SK-N-SH (cell line): ENCODE data around the gene MEIS2. TPM values are rescaled to one million over a fixed set of nuclear protein-coding genes. Genes with fewer than 3 reads are reported as not detected.

ENCODE experiments used
- CTCF ChIA-PET: fragments of 300-600, 350-600 bp; formaldehyde crosslinking; extraction: SDS; loops from one replicate; lab custom pipeline; 2021; lab: Yijun Ruan, JAX
- POLR2A ChIA-PET: fragments of 350-600 bp; sonication (Branson Sonifier 250); formaldehyde crosslinking; extraction: SDS; loops from one replicate; lab custom pipeline; 2020; ENCODE audit warnings: antibody characterized with exemption, inconsistent platforms; lab: Yijun Ruan, JAX
- DNase-seq: peaks from one replicate; pipeline ENCODE4 v3.0.0; 2012
- H2AFZ ChIP-seq: fragments of 200-600 bp; sonication (generic); 2 replicates; pipeline ENCODE4 v1.8.1; 2016; ENCODE audit warnings: antibody characterized with exemption, mild to moderate bottlenecking, low read depth
- H3F3A ChIP-seq: fragments of 200-600 bp; sonication (generic); replicated peaks from 2 replicates; pipeline ENCODE3; 2016; ENCODE audit warnings: antibody characterized with exemption, mild to moderate bottlenecking; ENCODE audit not compliant: insufficient read depth
- H3K27ac ChIP-seq, 2 experiments: fragments of 200-500 bp in 1 of 2; fragments of 200-600 bp in 1 of 2; sonication (Bioruptor generic) in 1 of 2; sonication (generic), shearing (Covaris generic) in 1 of 2; 2 replicates each; pipeline versions ENCODE4 v1.5.1 to v1.6.1; 2014 to 2016; ENCODE audit warnings: low read depth in 2 of 2, inconsistent platforms in 1 of 2, low read length in 1 of 2, mild to moderate bottlenecking in 1 of 2, mixed read lengths in 1 of 2
- H3K27me3 ChIP-seq: fragments of 200-600 bp; sonication (generic), shearing (Covaris generic); 2 replicates; pipeline ENCODE4 v1.6.1; 2016; ENCODE audit warnings: mixed run types; ENCODE audit not compliant: insufficient read depth
- H3K36me3 ChIP-seq, 2 experiments: fragments of 200-500 bp in 1 of 2; fragments of 200-600 bp in 1 of 2; sonication (Bioruptor generic) in 1 of 2; sonication (generic) in 1 of 2; replicated peaks in 1 of 2; 2 replicates each; pipeline versions ENCODE3 to v1.5.1; 2014 to 2016; ENCODE audit warnings: low read length in 1 of 2, mild to moderate bottlenecking in 1 of 2; ENCODE audit not compliant: insufficient read depth in 2 of 2, control insufficient read depth in 1 of 2
- H3K4me1 ChIP-seq, 2 experiments: fragments of 200-500 bp in 1 of 2; fragments of 200-600 bp in 1 of 2; sonication (Bioruptor generic) in 1 of 2; sonication (generic), shearing (Covaris generic) in 1 of 2; 2 replicates each; pipeline versions ENCODE4 v1.5.1 to v1.6.1; 2014 to 2016; ENCODE audit warnings: low read depth in 1 of 2, low read length in 1 of 2, mixed run types in 1 of 2; ENCODE audit not compliant: insufficient read depth in 2 of 2, control insufficient read depth in 1 of 2
- H3K4me2 ChIP-seq: fragments of 200-600 bp; sonication (generic), shearing (Covaris generic); 2 replicates; pipeline ENCODE4 v1.6.1; 2017; ENCODE audit warnings: mixed run types
- H3K4me3 ChIP-seq, 2 experiments: fragments of 200-500 bp in 1 of 2; fragments of 200-600 bp in 1 of 2; sonication (Bioruptor generic) in 1 of 2; sonication (generic), shearing (Covaris generic) in 1 of 2; 2 replicates each; pipeline versions ENCODE4 v1.5.1 to v1.8.1; 2014 to 2016; ENCODE audit warnings: low read depth in 2 of 2, inconsistent platforms in 1 of 2, low read length in 1 of 2, mild to moderate bottlenecking in 1 of 2, mixed read lengths in 1 of 2, moderate library complexity in 1 of 2
- H3K79me2 ChIP-seq: fragments of 200-600 bp; sonication (generic); 2 replicates; pipeline ENCODE4 v1.8.1; 2017; ENCODE audit warnings: mild to moderate bottlenecking; ENCODE audit not compliant: insufficient read depth
- H3K9ac ChIP-seq: fragments of 200-600 bp; sonication (generic); 2 replicates; pipeline ENCODE4 v1.6.1; 2017; ENCODE audit warnings: mixed run types
- H3K9me2 ChIP-seq: fragments of 200-600 bp; sonication (generic); 2 replicates; pipeline ENCODE4 v1.6.1; 2017; ENCODE audit warnings: mixed run types
- H3K9me3 ChIP-seq: fragments of 200-600 bp; sonication (generic); 2 replicates; pipeline ENCODE4 v1.6.1; 2017; ENCODE audit warnings: mixed run types, mild to moderate bottlenecking, moderate library complexity
- H4K20me1 ChIP-seq: fragments of 200-600 bp; sonication (generic); 2 replicates; pipeline ENCODE4 v1.6.1; 2017; ENCODE audit warnings: mild to moderate bottlenecking, mixed run types; ENCODE audit not compliant: insufficient read depth
- ELF1 ChIP-seq: IDR thresholded peaks from 2 replicates; pipeline ENCODE4 v1.4.0; 2012
- EZH2phosphoT487 ChIP-seq: fragments of 200-600 bp; sonication (generic); IDR thresholded peaks from 2 replicates; pipeline ENCODE4 v1.6.1; 2017; ENCODE audit warnings: low read depth, mixed run types, mild to moderate bottlenecking, antibody characterized with exemption, moderate library complexity, borderline replicate concordance
- FOSL2 ChIP-seq: IDR thresholded peaks from 2 replicates; pipeline ENCODE4 v1.4.0; 2012; ENCODE audit warnings: low read depth, mild to moderate bottlenecking, moderate library complexity, borderline replicate concordance
- FOXJ3 ChIP-seq: sonication (generic); formaldehyde crosslinking; IDR thresholded peaks from 2 replicates; pipeline ENCODE4 v1.5.1; 2020; ENCODE audit warnings: mild to moderate bottlenecking, missing genetic modification reagents
- MEF2A ChIP-seq: IDR thresholded peaks from 2 replicates; pipeline ENCODE4 v1.4.0; 2012; ENCODE audit warnings: low read depth, borderline replicate concordance
- RAD21 ChIP-seq: IDR thresholded peaks from 2 replicates; pipeline ENCODE4 v1.6.1; 2012; ENCODE audit warnings: mild to moderate bottlenecking, low read length
- SIN3A ChIP-seq: IDR thresholded peaks from 2 replicates; pipeline ENCODE4 v1.6.1; 2012; ENCODE audit warnings: low read depth, mild to moderate bottlenecking, low read length, moderate library complexity, borderline replicate concordance
- WGBS: methylation state at CpG from one replicate; pipeline ENCODE4 v1.1.6; 2017; ENCODE audit warnings: low lambda C conversion rate; 5-methylcytosine and 5-hydroxymethylcytosine counted together
- polyA plus RNA-seq, 3 experiments: library from polyadenylated mRNA; depleted of rRNA; stranded (reverse); fragments of >200 nt; gene quantifications; 2 replicates each; pipeline ENCODE4 v1.2.3, GENCODE V29; 2012
- TF ChIP-seq, protein P1 (sequence below): IDR thresholded peaks from 2 replicates; pipeline ENCODE4 v1.4.0; 2012; ENCODE audit warnings: low read depth
- TF ChIP-seq, protein P2 (sequence below): IDR thresholded peaks from 2 replicates; pipeline ENCODE4 v1.6.1; 2012; ENCODE audit warnings: mild to moderate bottlenecking, low read depth, low read length, moderate library complexity
- TF ChIP-seq, protein P3 (sequence below): fragments of 200-600 bp; sonication (generic); IDR thresholded peaks from 2 replicates; pipeline ENCODE4 v1.6.1; 2017; ENCODE audit warnings: antibody characterized with exemption, mild to moderate bottlenecking, moderate library complexity
- TF ChIP-seq, protein P4 (sequence below): IDR thresholded peaks from 2 replicates; pipeline ENCODE4; 2012

The MEIS2 gene
- polyA plus RNA-seq, 1 of the 3 experiments (the other 2 are of a cell fraction) = 146 TPM

DNA sequence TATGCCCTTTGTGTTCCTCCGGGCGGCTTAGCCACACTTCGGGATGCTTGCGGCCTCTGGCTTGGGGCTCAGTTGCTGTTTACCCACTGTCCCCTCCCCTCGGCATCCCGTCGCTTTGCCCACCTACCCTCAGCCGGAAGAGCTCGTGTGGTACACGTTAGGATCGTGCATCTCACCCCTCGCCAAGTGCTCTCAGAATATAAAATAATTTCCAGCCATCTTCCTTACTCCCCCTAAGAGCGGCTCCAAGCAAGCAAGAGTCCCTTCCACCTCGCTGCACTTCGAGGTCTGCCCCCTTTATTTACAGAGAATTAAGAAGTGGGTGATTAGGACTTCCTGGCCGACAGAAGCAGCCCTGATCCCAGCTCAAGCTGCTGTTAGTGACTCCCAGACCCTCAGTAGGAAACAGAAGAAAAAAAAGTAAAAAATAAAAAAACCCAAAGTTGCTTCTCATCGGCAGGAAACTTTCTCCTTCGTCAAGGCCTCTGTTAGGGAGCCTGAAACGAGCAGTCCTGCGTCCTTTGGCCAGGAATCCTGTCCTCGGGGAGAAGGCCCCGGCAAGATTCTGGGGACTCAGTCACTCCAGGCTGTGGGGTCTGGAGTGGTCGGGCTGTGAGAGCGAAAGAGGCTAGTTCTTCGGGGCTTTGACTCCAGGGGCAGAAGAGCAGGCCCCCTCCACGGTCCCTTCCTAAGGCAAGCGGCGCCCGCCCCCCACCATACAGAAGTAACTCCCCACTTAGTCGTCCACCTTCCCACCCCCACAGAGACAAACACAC is 3.0 kb downstream of the MEIS2 start (continued):
- no peak for TF ChIP-seq ELF1
- TF ChIP-seq, protein P1, sequence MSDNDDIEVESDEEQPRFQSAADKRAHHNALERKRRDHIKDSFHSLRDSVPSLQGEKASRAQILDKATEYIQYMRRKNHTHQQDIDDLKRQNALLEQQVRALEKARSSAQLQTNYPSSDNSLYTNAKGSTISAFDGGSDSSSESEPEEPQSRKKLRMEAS = no peak
- TF ChIP-seq MEF2A = no peak
- TF ChIP-seq, protein P2, sequence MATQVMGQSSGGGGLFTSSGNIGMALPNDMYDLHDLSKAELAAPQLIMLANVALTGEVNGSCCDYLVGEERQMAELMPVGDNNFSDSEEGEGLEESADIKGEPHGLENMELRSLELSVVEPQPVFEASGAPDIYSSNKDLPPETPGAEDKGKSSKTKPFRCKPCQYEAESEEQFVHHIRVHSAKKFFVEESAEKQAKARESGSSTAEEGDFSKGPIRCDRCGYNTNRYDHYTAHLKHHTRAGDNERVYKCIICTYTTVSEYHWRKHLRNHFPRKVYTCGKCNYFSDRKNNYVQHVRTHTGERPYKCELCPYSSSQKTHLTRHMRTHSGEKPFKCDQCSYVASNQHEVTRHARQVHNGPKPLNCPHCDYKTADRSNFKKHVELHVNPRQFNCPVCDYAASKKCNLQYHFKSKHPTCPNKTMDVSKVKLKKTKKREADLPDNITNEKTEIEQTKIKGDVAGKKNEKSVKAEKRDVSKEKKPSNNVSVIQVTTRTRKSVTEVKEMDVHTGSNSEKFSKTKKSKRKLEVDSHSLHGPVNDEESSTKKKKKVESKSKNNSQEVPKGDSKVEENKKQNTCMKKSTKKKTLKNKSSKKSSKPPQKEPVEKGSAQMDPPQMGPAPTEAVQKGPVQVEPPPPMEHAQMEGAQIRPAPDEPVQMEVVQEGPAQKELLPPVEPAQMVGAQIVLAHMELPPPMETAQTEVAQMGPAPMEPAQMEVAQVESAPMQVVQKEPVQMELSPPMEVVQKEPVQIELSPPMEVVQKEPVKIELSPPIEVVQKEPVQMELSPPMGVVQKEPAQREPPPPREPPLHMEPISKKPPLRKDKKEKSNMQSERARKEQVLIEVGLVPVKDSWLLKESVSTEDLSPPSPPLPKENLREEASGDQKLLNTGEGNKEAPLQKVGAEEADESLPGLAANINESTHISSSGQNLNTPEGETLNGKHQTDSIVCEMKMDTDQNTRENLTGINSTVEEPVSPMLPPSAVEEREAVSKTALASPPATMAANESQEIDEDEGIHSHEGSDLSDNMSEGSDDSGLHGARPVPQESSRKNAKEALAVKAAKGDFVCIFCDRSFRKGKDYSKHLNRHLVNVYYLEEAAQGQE = no peak
- no peak for TF ChIP-seq EZH2phosphoT487
- TF ChIP-seq, protein P3, sequence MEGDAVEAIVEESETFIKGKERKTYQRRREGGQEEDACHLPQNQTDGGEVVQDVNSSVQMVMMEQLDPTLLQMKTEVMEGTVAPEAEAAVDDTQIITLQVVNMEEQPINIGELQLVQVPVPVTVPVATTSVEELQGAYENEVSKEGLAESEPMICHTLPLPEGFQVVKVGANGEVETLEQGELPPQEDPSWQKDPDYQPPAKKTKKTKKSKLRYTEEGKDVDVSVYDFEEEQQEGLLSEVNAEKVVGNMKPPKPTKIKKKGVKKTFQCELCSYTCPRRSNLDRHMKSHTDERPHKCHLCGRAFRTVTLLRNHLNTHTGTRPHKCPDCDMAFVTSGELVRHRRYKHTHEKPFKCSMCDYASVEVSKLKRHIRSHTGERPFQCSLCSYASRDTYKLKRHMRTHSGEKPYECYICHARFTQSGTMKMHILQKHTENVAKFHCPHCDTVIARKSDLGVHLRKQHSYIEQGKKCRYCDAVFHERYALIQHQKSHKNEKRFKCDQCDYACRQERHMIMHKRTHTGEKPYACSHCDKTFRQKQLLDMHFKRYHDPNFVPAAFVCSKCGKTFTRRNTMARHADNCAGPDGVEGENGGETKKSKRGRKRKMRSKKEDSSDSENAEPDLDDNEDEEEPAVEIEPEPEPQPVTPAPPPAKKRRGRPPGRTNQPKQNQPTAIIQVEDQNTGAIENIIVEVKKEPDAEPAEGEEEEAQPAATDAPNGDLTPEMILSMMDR = no peak
- no peak for TF ChIP-seq FOSL2
- no peak for TF ChIP-seq FOXJ3
- TF ChIP-seq SIN3A = 0 out of 2 replicates have a peak, but pooled peaks have one; percentile 4
- TF ChIP-seq, protein P4, sequence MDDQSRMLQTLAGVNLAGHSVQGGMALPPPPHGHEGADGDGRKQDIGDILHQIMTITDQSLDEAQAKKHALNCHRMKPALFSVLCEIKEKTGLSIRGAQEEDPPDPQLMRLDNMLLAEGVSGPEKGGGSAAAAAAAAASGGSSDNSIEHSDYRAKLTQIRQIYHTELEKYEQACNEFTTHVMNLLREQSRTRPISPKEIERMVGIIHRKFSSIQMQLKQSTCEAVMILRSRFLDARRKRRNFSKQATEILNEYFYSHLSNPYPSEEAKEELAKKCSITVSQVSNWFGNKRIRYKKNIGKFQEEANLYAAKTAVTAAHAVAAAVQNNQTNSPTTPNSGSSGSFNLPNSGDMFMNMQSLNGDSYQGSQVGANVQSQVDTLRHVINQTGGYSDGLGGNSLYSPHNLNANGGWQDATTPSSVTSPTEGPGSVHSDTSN = no peak
- TF ChIP-seq, all 33 proteins: peak for 3

DNA sequence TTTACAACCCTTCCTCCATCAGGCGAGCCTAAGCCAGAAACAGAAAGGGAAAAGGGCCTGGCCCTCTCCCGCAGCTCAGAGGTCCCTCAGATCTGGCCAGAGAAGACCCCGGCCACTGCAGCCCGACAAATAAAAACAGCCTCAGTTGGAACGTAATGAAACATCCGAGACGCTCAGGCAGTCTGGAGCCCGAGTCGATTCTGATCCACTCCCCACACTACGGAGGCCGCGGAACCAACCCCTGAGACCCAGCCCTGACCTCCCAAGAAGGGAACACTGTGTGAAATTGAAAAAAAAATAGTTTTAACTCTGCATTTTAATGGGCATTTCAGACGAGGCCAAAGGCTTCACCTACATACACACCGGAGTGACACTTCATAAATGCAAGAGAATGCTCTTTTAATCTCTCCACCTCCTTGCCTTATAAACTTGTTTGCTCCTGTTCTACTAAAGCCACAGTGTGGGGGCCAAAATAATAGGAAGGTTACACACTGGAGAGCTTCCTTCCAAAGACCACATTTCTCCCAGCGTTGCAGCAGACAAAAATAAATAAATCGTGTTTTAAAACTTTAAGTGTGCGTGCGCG is 3.7 kb downstream of the MEIS2 start:
- CTCF ChIA-PET = interaction anchor here (0.8 to 5.1 kb wide), 8 partner anchors 9 to 794 kb away, joined by 3 to 38 read pairs (median 3); no protein-coding TSS in a partner anchor
- WGBS = 14% methylated on average over 19 of the region's 19 CpGs
- peak overlapping the region; percentile 93 to 99 for H3K27ac ChIP-seq
- H4K20me1 ChIP-seq = peaks cover 3% of the 10 kb centered on the region; the same call in 1 of the 2 replicates
- DNase-seq = no peak
- no peaks in the 10 kb centered on the region; a peak in 2 of 4 replicates for H3K4me1 ChIP-seq
- H3K4me2 ChIP-seq = peak overlapping the region; percentile 91
- H3K27me3 ChIP-seq = no peaks in the 10 kb centered on the region
- peaks cover 90% of the 10 kb centered on the region for H3K79me2 ChIP-seq
- no peaks in the 10 kb centered on the region for H3K9me2 ChIP-seq
- POLR2A ChIA-PET = interaction anchor here (0.6 to 3.1 kb wide), 15 partner anchors 8 to 1633 kb away, joined by 3 to 23 read pairs (median 4); no protein-coding TSS in a partner anchor
- no peaks in the 10 kb centered on the region for H3K9me3 ChIP-seq
- H3K4me3 ChIP-seq = peak overlapping the region; percentile 74 to 92
- H2AFZ ChIP-seq = no peak overlapping the region
- TF ChIP-seq SIN3A (0 out of 2 replicates have a peak, but pooled peaks have one; percentile 16), RAD21 (no peak)
- H3F3A ChIP-seq = peaks cover 40% of the 10 kb centered on the region
- peak overlapping the region; percentile 98 for H3K9ac ChIP-seq
- H3K36me3 ChIP-seq = peaks cover 37 to 57% of the 10 kb centered on the region in 2 experiments
